Measurements from ENCODE around the gene CLIP2.
"Not testable (repeated sequence)": the region's sequence is repeated elsewhere in the genome, so short reads cannot be mapped to it uniquely, and the experiment has no call there.

The CLIP2 gene

DNA sequence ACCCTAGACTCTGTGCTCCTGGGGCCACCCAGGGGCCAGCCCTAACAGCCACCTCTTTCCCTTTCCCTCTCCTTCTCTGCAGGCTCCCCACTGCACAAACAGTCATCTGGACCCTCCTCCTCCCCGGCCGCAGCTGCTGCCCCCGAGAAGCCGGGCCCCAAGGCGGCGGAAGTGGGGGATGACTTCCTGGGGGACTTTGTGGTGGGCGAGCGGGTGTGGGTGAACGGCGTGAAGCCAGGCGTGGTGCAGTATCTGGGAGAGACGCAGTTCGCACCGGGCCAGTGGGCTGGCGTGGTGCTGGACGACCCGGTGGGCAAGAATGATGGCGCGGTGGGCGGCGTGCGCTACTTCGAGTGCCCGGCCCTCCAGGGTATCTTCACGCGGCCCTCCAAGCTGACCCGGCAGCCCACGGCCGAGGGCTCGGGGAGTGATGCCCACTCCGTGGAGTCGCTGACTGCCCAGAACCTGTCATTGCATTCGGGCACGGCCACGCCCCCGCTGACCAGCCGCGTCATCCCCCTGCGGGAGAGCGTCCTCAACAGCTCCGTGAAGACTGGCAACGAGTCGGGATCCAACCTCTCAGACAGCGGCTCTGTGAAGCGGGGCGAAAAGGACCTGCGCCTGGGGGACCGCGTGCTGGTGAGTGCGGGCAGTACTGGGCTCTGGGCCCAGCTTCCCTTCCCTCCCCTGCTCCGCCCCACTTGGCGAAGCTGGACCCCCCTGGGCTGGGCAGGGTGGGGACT, 49.3 kb downstream of the CLIP2 start:
- no peak for DNase-seq

DNA sequence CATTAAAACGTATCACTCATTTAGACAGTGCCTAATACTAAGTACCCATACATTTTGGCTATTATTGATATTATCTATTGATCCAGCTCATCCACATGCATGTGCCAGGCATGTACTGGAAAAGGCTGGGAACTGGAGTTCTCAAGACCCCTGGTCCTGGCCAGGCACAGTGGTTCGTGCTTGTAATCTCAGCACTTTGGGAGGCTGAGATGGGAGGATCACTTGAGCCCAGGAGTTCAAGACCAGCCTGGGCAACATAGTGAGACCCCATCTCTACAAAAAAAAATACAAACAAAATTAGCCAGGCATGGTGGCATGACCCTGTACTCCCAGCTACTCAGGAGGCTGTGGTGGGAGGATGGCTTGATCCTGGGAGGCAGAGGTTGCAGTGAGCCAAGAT, 50.4 kb downstream of the CLIP2 start:
- DNase-seq = not testable (repeated sequence)

DNA sequence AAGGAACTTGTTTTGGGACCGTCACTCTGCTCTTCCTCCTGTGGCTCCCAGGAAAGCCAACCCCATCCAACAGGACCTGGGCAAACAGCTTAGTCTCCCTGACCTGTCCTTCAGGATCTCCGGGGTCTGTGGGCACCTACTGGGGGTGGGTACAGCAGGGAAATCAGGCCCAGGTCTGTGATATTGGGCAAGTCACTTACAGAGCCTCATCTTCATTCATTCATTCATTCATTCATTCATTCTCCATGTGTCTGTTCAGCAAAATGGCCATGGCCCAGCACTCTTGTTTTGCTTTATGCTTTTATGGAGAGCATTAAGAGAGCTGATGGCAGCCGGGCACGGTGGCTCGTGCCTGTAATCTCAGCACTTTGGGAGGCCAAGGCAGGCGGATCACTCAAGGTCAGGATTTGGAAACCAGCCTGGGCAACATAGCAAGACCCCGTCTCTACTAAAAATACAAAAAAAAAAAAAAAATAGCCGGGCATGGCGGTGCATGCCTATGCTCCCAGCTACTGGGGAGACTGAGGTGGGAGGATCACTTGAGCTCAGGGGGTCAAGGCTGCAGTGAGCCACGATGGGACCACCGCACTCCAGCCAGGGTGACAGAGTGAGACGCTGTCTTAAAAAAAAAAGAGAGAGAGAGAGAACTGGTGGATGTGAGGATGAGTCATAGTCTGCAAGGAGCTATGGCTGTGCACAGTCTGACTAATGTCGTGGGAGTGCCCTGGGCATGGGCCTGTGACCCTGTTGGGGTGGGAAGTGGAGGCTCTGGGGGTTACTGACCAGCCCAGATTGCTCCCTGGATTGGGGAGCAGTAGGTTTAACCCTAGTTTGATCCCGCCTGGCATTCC, 54.3 kb downstream of the CLIP2 start:
- DNase-seq = peak; percentile 18

DNA sequence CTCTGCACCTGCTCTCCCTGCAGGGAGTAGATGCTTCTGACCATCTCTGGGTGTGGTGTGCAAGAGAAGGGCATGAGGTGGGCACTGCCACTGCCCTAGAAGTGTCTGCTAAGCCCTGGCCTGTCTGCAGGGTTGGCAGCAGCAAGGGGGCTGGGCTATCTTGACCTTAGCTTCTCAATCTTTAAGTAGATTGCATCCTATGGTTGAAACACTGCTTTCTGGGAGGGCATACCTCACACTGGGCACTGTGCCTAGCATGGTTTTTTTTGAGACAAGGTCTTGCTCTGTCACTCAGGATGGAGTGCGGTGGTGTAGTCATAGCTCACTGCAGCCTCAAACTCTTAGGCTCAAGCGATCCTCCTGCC, 54.9 kb downstream of the CLIP2 start:
- DNase-seq = no peak

DNA sequence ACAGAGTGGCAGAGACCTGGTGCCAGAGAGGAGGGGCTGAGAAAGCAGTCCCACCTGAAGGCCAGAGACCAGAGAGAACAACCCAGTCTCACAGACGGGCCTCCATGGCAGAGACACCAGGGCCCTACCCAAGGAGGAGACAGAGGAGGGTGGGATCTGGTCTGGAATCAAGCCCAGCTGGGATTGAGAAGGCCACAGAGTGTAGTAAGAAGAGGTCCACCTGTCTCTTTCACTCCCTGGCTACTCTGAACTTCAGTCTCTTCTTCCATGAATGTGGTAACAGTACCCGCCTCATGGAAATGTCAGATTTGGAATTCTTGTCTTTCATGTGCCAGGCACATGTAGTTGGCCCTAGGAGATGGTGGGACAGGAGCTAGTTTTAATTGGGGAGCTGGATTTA, 55.6 kb downstream of the CLIP2 start:
- DNase-seq = no peak

DNA sequence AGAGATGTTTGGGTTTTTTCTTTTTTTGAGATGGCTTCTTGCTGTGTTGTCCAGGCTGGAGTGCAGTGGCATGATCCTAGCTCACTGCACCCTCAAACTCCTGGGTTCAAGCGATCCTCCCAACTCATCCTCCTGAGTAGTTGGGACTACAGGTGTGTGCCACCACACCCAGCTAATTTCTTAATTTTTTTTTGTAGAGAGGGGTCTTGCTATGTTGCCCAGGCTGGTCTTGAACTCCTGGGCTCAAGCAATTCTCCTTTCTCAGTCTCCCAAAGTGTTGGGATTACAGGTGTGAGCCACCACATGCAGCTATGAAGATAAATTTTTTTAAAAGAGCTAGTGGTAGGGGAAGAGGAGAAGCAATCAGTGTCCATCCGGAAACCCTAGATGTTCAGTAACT, 56.8 kb downstream of the CLIP2 start:
- no peak for DNase-seq

DNA sequence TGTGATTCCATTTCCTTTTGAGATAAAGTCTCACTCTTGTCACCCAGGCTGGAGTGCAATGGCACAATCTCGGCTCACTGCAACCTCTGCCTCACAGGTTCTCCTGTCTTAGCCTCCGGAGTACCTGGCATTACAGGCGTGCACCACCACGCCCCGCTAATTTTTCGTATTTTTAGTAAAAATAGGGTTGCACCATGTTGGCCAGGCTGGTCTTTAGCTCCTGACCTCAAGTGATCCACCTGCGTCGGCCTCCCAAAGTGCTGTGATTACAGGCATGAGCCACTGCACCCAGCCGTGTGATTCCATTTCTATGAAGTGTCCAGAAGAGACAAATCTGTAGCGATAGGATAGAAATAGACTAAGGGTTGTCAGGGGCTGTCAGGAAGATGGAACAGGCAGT, 60.4 kb downstream of the CLIP2 start:
- no peak for DNase-seq

DNA sequence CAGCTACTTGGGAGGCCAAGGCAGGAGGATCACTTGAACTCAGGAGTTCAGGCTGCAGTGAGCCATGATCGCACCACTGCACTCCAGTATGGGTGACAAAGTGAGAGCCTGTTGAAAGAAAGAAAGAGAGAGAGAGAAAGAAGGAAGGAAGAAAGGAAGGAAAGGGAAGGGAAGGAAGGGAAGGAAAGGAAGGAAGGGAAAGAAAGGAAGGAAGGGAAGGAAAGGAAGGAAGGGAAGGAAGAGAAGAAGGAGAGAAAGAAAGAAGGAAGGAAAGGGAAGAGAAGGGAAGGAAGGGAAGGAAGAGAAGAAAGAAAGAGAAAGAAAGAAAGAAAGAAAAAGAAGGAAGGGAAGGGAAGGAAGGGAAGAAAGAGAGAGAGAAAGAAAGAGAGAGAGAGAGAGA, 61.5 kb downstream of the CLIP2 start:
- DNase-seq = no peak

DNA sequence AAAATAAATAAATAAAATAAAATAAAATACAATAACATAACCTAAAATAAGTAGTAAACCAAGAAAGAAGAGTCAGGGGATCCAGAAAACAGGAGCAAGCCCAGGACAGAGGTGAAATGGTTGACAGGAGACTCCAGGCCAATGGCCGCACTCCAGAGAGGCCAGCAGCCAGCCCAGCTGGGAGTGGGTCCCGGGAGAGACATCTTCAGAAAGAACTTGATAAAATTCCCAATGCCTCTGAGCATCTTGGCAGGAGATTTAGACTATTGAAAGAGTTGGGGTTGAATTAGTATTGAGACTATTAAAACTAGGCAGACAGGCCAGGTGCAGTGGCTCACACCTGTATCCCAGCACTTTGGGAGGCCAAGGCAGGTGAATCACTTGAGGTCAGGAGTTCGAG, 62.6 kb downstream of the CLIP2 start:
- no peak for DNase-seq

DNA sequence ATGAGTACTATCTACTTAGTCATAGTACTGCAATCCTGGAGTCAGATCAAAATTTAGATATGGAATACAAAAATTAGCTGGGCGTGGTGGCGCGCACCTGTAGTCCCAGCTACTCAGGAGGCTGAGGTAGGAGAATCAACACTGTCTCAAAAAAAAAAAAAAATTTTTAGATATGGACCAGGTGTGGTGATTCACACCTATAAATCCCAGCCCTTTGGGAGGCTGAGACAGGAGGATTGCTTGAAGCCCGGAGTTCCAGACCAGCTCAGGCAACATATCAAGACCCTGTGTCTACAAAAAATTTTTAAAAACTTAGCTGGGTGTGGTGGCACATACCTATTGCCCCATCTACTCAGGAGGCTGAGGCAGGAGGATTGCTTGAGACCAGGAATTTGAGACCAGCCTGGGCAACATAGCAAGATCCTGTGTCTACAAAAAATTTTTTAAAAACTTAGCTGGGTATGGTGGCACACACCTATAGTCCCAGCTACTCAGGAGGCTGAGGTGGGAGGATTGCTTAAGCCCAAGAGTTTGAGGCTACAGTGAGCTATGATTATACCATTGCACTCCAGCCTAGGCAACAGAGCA, 63.4 kb downstream of the CLIP2 start:
- not testable (repeated sequence) for DNase-seq

DNA sequence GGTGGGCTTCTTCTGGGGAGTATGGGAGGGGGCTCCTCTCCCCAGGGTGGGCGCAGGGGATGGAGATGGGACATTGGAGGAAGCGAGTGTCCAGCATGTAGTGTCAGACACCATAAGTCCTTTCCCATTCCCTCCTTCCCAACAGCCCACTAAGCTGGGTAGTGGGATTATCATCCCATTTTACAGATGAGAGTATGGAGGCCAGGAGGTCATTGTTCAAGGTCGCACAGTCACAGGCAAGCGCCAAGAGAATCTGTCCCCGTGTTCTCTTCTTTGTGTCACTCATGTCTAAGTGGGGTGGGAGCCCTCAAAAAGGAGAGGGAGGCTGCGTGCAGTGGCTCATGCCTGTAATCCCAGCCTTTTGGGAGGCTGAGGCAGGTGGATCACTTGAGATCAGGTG, 64.8 kb downstream of the CLIP2 start:
- DNase-seq = no peak

DNA sequence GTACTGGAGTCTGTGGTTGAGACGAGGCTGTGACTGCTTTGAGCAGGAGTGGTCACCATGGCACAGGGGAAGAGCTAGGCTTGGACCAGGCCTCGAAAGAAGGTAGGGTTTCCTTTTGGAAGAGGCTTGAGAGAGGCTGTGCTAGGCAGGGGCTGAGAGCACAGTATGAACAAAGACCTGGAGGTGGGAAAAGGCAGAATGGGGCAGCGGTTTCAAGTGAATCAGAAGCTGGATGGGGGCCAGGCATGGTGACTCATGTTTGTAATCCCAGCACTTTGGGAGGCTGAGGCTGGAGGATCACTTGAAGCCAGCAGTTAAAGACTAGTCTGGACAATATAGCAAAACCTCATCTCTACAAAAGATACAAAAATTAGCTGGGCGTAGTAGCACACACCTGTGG, 65.9 kb downstream of the CLIP2 start:
- peak; percentile 54 for DNase-seq

DNA sequence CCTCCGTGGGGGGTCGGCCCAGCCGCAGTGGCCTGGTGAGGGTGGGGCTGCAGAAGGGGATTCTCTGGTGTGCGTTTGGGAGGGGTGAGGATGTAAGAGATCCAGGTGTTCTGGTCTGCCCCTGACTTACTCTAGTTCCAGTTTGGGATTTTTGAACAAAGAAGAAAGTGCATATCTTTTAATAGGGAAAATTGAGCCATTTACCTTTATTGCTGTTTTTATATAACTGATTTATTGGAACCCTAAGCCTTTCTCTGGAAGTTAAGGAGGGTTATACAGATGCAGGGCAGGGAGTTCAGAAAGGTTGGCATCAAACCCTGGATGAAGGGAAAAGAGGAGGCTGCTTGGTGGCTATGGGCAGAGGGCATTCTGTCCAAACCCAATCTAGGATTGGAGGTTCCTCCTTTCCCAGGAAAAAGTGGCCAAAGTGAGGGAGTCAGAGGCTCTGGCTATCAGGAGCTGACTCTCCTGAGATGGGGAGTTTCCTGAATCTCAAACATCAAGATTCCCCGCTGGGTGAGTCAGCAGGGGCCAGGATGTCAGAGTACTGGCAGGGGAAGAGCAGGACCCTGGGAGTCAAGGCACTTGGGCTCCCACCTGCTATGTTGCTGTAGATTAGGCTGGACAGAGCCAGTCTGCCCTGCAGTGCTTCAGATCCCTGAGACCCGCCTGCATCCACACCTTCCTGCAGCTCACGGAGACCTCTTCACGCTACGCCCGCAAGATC, 67.5 kb downstream of the CLIP2 start:
- no peak for DNase-seq

DNA sequence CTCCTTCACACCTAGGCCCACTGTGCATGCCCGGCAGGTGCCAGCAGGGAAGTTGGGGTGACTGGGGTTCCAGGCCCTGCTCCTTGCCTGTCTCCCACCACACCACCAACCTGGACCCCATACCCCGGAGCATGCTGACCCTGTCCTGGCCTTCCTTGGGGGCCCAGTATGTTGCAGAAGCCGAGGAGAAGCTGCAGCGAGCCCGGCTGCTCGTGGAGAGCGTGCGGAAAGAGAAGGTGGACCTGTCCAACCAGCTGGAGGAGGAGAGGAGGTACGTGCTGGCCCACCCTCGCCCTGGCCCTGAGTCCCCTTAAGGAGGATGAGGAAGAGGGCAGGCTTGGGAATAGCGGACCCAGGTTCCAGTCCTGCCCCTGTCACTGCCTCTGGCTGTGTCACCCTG, 70.8 kb downstream of the CLIP2 start:
- no peak for DNase-seq

DNA sequence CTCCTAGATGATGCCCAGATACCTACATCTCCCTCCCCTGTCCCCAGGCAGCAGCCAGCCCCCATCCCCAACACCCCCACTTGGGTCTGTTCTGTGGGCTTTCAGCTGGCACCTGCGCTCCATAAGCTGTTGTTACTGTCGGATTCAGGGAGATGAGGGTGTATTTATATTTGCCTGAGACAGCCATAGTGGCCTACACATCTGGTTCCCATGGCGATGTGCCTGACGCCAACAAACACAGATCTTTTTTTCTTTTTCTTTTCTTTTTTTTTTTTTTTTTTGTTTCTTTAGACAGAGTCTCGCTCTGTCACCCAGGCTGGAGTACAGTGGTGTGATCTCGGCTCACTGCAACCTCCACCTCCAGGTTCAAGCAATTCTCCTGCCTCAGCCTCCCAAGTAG, 73.1 kb downstream of the CLIP2 start:
- DNase-seq = no peak

DNA sequence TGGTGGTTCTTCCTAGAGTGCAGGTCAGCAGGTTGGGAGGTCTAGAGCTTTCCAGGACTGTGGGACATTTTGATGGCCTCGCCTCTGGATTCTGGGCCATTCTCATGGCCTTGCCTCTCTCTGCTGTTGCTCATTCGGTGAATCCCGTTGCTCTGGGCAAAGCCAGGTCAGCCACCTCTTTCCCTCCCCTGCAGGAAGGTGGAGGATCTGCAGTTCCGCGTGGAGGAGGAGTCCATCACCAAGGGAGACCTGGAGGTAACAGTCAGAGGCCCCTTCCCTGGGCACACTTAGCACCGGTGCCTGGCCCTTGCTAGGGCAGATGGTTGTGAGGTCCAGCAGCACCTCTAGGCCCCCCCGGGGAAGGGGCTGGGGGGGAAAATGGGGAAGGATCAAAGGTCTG, 74.9 kb downstream of the CLIP2 start:
- peak; percentile 29 for DNase-seq

DNA sequence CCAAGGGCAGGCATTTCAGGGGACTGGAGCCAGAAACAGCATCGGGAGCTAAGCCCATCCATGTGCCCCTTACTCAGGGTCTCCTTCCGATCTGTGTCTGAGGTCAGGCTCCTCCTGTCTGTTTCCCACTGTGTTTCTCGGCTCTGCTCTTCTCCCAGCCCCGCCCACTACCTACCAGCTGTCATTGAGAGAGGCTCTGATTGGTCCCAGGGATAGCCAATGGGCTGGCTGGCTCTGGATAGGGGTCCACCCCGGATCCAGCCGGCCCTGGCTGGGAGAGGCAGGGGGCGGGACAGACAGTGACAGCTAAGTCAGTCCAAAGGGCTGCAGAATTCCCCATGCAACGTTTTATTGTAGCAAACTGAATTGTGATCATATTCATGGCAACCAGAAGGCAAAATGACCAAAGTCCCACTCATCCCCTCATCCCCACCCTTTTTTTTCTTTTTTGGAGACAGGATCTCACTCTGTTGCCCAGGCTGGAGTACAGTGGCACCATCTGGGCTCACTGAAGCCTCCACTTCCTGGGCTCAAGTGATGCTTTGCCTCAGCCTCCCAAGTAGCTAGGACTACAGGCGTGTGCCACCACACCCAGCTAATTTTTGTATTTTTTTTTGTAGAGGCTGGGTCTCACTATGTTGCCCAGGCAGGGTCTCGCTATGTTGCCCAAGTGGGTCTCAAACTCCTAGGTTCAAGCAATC, 76.3 kb downstream of the CLIP2 start:
- peak; percentile 61 for DNase-seq

DNA sequence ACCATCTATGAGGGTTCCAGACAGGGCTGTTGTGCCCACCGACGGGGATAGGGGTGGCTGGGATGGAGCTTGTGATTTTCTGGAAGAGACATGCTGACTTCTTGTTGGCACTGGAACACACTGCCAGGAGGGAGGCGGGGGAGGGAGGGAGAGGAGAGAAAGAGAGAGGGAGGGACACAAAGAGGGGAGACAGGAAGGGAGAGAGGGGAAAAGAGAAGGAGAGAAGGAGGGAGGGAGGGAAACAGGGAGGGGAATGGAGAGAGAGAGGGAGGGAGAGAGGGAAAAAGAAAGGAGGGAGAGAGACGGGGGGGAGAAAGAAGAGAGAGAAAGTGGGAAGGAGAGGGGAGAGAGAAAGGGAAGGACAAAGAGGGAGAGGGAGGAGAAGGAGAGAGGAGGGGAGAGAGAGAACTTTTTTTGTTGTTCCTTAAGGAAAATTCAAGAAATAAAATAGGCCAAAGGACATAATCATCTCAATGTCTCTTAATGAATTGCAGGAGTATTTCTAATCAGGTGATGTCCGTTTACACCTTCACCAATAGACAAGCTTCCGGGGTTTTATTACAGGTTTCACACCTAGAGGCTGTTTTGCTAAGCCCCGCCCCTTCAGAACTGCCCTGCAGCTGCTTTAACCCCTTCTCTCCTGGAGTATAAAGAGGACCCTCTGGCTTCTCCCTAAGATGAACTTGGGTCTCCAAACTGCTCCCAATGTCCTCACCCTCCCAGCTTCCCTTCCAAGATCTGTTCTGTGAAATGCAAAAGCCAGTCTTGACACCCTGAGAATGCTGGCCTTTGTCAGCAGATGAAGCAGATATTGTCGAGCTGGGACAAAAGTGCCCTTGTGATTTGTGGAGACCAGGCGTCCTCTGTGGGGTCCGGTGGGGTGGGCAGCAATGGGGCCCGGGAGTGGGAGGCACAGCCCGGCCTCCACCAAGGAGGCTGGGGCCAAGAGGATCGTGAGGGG, 82.5 kb downstream of the CLIP2 start:
- peak; percentile 22 for DNase-seq

DNA sequence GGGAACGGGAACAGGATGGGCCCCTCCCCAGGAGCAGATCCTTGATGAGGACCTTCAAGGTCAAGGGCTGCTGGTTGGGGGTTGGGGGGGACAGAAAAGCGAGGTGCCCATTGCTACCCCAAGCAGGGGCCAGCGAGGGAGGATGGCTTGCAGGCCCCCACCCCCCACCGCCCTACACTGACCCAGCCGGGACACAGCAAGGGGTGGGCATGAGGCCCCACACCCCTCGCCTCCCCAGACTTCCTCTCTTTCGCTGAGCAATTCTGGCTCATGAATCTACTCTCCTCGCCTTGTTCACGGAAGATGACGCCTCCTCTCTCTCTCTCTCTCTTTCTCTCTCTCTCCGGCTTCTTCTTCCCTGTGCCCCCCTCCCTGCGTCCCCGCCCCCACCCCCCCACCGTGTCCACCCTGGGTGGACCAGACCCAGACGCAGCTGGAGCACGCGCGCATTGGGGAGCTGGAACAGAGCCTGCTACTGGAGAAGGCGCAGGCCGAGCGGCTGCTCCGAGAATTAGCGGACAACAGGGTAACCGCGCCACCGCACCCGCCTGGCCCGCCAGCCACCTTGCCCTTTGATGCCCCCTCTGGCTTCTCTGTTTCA, 83.4 kb downstream of the CLIP2 start:
- DNase-seq = peak; percentile 28

DNA sequence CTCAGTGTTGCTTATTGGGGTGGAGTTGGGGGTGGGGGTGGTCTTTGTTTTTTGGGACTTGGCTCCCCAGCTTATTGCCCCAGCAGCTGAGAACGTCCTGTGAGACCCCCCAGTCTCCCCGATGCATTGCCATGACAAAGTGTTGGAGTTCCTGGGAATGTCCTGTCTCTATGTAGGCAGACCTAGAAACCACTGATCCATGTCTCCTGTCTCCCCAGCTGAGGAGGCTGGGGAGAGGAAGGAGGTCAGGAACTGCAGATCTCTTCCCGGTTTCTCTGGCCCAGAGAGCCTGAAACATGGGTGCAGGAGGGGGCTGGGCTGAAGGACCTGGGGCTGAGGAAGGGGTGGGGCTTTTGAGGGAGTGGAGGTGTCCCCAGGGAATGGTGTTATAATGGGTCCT, 84.3 kb downstream of the CLIP2 start:
- no peak for DNase-seq

DNA sequence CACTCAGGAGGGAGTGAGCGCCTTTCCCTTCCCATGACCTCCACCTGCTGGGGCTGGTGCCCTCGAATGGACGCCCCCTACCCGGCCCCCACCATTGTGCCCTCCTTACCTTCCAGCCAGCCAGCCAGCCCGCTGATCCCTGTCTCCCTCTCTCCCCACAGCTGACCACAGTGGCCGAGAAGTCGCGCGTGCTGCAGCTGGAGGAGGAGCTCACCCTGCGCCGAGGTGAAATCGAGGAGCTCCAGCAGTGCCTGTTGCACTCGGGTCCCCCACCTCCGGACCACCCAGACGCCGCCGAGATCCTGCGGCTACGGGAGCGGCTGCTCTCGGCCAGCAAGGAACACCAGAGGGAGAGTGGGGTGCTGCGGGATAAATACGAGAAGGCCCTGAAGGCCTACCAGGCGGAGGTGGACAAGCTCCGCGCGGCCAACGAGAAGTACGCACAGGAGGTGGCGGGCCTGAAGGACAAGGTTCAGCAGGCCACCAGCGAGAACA, 86.6 kb downstream of the CLIP2 start:
- no peak for DNase-seq

Measured in hematopoietic multipotent progenitor cell treated with erythropoietin and hydrocortisone succinate and interleukin-3 and kit ligand, for 4 days (in vitro differentiated cells).